Aorta (tissue), 5 donors: ENCODE data around the gene DAZAP1. TPM values are rescaled to one million over a fixed set of nuclear protein-coding genes. Genes with fewer than 3 reads are reported as not detected.
A peak's percentile ranks its signal among the peaks of the same experiment; 100 is the strongest.

Experiments used
- ATAC-seq: fragments of 200-7000 bp; cut with Tn5 transposase; one replicate; pipeline ENCODE4 v1.9.1; 2022; ENCODE audit warnings: moderate library complexity; ENCODE audit not compliant: low FRiP score
- DNase-seq, 2 donors: peaks; one replicate each; pipeline ENCODE4 v3.0.0-alpha.2; 2020
- H3K27ac ChIP-seq, 2 donors: one replicate each; pipeline ENCODE4 v1.5.1; 2013; ENCODE audit warnings: low read length in 2 of 2, mild to moderate bottlenecking in 2 of 2, moderate library complexity in 2 of 2, control low read depth in 1 of 2, inconsistent platforms in 1 of 2, low read depth in 1 of 2
- H3K27me3 ChIP-seq, 2 donors: one replicate each; pipeline ENCODE4 v1.6.1; 2013; ENCODE audit warnings: control low read depth in 1 of 2, low read length in 1 of 2, mild to moderate bottlenecking in 1 of 2, moderate library complexity in 1 of 2; ENCODE audit not compliant: insufficient read depth in 2 of 2, control insufficient read depth in 1 of 2
- H3K36me3 ChIP-seq, 2 donors: one replicate each; pipeline ENCODE4 v1.6.1; 2013; ENCODE audit warnings: control low read depth in 1 of 2, low read length in 1 of 2, mild to moderate bottlenecking in 1 of 2; ENCODE audit not compliant: insufficient read depth in 2 of 2, control insufficient read depth in 1 of 2
- H3K4me1 ChIP-seq, 2 donors: one replicate each; pipeline ENCODE4 v1.6.1; 2013; ENCODE audit warnings: low read length in 2 of 2, control low read depth in 1 of 2, mild to moderate bottlenecking in 1 of 2, moderate library complexity in 1 of 2; ENCODE audit not compliant: insufficient read depth in 2 of 2, control insufficient read depth in 1 of 2
- H3K4me3 ChIP-seq, 2 donors: one replicate each; pipeline ENCODE4 v1.5.1; 2013; ENCODE audit warnings: low read length in 2 of 2, control low read depth in 1 of 2, mild to moderate bottlenecking in 1 of 2
- H3K9me3 ChIP-seq: one replicate; pipeline ENCODE4 v1.6.1; 2013; ENCODE audit warnings: mild to moderate bottlenecking, low read length; ENCODE audit not compliant: control insufficient read depth
- WGBS, 2 donors: extraction: QIAGEN DNeasy Blood & Tissue Kit; methylation state at CpG; one replicate each; pipeline ENCODE4 v1.1.7; 2013; 5-methylcytosine and 5-hydroxymethylcytosine counted together
- intact Hi-C, 2 donors: fragments of 100-400 bp; cut with DNase I; formaldehyde crosslinking; loops; one replicate each; pipeline versions ENCODE4 v1.14.2 to v1.15.0; 2022
- polyA plus RNA-seq, 2 donors: library from polyadenylated mRNA; stranded (reverse); fragments of 200-250 nt; gene quantifications; one replicate each; pipeline ENCODE4 v1.2.3, GENCODE V29; 2013
- total RNA-seq, 2 donors: library from RNA; stranded (reverse); fragmentation: NEBNext Ultra II Directional; extraction: Animal tissue kit (Norgen Biotek cat#: 25700); gene quantifications; one replicate each; pipeline ENCODE4 v1.2.1, GENCODE V29; 2021
- donor health status: healthy with polysubstance abuse.
- donor health status: Bipolar disorder and iron deficiency.
- donor health status: DM: no; HTN: no; CAD: no.
- donor health status: DM: no; HTN: no; CAD: no.
- donor health status: DM: yes; HTN: yes; CAD: no.

Gene DAZAP1
- total and polyA plus RNA-seq, 4 donors: 44.8 to 79.0 (median 76.5) TPM

DNA sequence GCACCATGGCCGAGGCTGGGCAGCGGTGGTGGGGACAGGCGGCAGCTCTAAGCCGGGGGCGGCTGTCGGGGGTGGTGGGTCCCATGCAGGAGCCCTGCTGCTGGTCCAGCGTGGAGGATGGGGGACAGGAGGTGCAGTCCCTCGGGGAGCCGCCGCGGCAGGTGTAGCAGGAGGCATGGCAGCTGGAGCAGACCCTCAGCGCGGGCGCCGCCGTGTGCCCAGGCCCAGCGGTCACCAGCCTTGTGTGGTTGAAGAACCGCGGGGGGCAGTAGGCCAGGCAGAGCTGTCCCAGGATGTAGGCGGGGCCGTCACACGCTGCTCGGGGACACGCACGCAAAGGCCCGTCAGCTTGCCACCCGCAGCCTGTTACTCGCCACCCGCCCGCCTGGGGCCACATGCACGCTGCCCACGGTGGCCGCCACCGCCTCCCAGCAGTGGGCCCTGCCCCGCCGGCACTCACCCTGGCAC is 74.5 kb downstream of the DAZAP1 start:
- WGBS, 2 donors: 88 to 89% methylated on average over 35 to 36 of the region's 36 CpGs
- ATAC-seq: no peak
- H3K9me3 ChIP-seq: no peaks in the 10 kb centered on the region
- intact Hi-C loops: no loop called here
- H3K27me3 ChIP-seq: no peaks in the 10 kb centered on the region
- no peaks in the 10 kb centered on the region for H3K36me3 ChIP-seq
- no peak overlapping the region for H3K27ac ChIP-seq
- no peak overlapping the region for H3K4me3 ChIP-seq
- no peaks in the 10 kb centered on the region for H3K4me1 ChIP-seq
- DNase-seq: peak in 1 of 2 donors; percentile 76

DNA sequence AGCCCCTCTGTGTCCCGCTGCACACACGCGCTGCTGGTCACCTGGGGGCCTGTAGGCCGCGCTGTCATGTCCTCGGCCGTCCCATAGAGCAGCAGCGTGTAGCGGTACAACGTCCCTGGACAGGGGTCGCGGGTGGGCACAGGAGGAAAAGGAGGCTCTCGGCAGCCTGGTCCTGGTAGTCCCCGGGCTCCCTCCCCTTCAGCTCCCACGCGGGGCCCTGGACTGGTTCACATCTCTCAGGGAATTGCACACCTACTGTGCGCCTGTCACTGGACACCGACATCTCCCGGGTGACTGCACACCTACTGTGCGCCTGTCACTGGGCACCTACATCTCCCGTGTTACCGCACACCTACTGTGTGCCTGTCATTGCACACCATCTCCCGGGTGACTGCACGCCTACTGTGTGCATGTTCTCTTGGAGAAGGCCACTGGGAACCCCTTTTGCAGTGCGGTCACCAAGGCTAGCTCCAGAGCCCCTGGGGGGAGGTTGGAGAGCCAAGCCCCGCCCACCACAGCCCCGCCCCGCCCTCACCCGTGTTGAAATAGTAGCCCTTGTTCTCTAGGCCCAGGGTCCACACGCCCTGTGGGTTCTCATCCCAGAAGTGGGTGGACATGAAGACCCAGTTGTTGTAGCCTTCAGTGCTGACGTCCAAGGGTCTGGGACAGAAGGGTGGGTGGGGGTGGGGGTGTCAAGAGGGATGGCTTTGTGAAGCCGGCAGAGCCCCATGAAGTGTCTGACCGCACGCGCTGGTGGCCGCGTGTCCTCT is 75.2 kb downstream of the DAZAP1 start:
- H3K27ac ChIP-seq: no peak overlapping the region
- H3K4me3 ChIP-seq: no peak overlapping the region
- intact Hi-C loops: no loop called here
- no peaks in the 10 kb centered on the region for H3K27me3 ChIP-seq
- no peaks in the 10 kb centered on the region for H3K9me3 ChIP-seq
- ATAC-seq (no peak), DNase-seq (no peak)
- 80 to 83% methylated on average over 37 of the region's 37 CpGs for WGBS, 2 donors
- H3K4me1 ChIP-seq: no peaks in the 10 kb centered on the region
- no peaks in the 10 kb centered on the region for H3K36me3 ChIP-seq

- Histone ChIP-seq H3K4me3 (no peak overlapping the region), H3K36me3 (no peaks in the 10 kb centered on the region), H3K27ac (no peak overlapping the region), H3K27me3 (no peaks in the 10 kb centered on the region), H3K4me1 (no peaks in the 10 kb centered on the region), H3K9me3 (no peaks in the 10 kb centered on the region)
- ATAC-seq: no peak
- DNase-seq: no peak
- intact Hi-C loops: no loop called here
- WGBS, 2 donors: 91% methylated on average over 75 to 77 of the region's 77 CpGs
Observed at GRCh38 chr19:1483131-1483978, 76.0 kb downstream of the DAZAP1 start.

- no peak for ATAC-seq
Observed at GRCh38 chr19:1483979-1484428, 76.6 kb downstream of the DAZAP1 start.

More at GRCh38 chr19:1483979-1484428, 76.6 kb downstream of the DAZAP1 start:
- no peaks in the 10 kb centered on the region for H3K27me3 ChIP-seq
- WGBS, 2 donors: 91 to 92% methylated on average over 23 of the region's 23 CpGs
- H3K4me3 ChIP-seq: no peak overlapping the region
- H3K36me3 ChIP-seq: no peaks in the 10 kb centered on the region
- DNase-seq: no peak
- H3K4me1 ChIP-seq: no peaks in the 10 kb centered on the region
- H3K27ac ChIP-seq: no peak overlapping the region
- intact Hi-C loops: no loop called here
- H3K9me3 ChIP-seq: no peaks in the 10 kb centered on the region

Other genes starting within 250 kb of the DAZAP1 start
- gene SBNO2, start 233.3 kb upstream of the DAZAP1 start, total RNA-seq: 100 to 1,000 TPM in 1 of 2 donors, 10 to 100 TPM in 1; 97.2 to 165 TPM
- gene SBNO2, start 233.3 kb upstream of the DAZAP1 start, polyA plus RNA-seq: 10 to 100 TPM; 11.0 to 53.3 TPM
- gene STK11, start 201.8 kb upstream of the DAZAP1 start, total RNA-seq: 10 to 100 TPM; 39.4 to 59.5 TPM
- 10 to 100 TPM; 30.1 to 58.9 TPM for gene STK11, start 201.8 kb upstream of the DAZAP1 start, polyA plus RNA-seq
- 1 to 10 TPM; 3.0 to 3.7 TPM for gene CBARP, start 169.6 kb upstream of the DAZAP1 start, total RNA-seq
- 1 to 10 TPM in 1 of 2 donors, under 1 TPM in 1; 0.88 to 1.1 TPM for gene CBARP, start 169.6 kb upstream of the DAZAP1 start, polyA plus RNA-seq
- gene ATP5F1D, start 165.8 kb upstream of the DAZAP1 start, total RNA-seq: 100 to 1,000 TPM in 1 of 2 donors, 10 to 100 TPM in 1; 92.8 to 102 TPM
- gene ATP5F1D, start 165.8 kb upstream of the DAZAP1 start, polyA plus RNA-seq: 100 to 1,000 TPM; 131 to 164 TPM
- 100 to 1,000 TPM; 112 to 121 TPM for gene MIDN, start 159.0 kb upstream of the DAZAP1 start, total RNA-seq
- gene MIDN, start 159.0 kb upstream of the DAZAP1 start, polyA plus RNA-seq: 10 to 100 TPM; 11.8 to 27.4 TPM
- gene CIRBP, start 138.3 kb upstream of the DAZAP1 start, total RNA-seq: 100 to 1,000 TPM; 391 to 397 TPM
- gene CIRBP, start 138.3 kb upstream of the DAZAP1 start, polyA plus RNA-seq: 1,000 to 10,000 TPM in 1 of 2 donors, 100 to 1,000 TPM in 1; 252 to 1,634 TPM
- gene FAM174C, start 132.1 kb upstream of the DAZAP1 start, total RNA-seq: 10 to 100 TPM; 21.9 to 23.3 TPM
- gene FAM174C, start 132.1 kb upstream of the DAZAP1 start, polyA plus RNA-seq: 10 to 100 TPM; 43.8 to 68.8 TPM
- gene EFNA2, start 121.7 kb upstream of the DAZAP1 start, total RNA-seq: not detected
- 1 to 10 TPM in 1 of 2 donors, not detected in 1; 2.8 TPM for gene EFNA2, start 121.7 kb upstream of the DAZAP1 start, polyA plus RNA-seq
- 10 to 100 TPM; 47.7 to 47.8 TPM for gene NDUFS7, start 23.7 kb upstream of the DAZAP1 start, total RNA-seq
- gene NDUFS7, start 23.7 kb upstream of the DAZAP1 start, polyA plus RNA-seq: 100 to 1,000 TPM in 1 of 2 donors, 10 to 100 TPM in 1; 72.6 to 105 TPM
- 10 to 100 TPM in 1 of 2 donors, 1 to 10 TPM in 1; 7.9 to 16.1 TPM for gene GAMT, start 6.0 kb upstream of the DAZAP1 start, total RNA-seq
- 10 to 100 TPM; 21.2 to 40.2 TPM for gene GAMT, start 6.0 kb upstream of the DAZAP1 start, polyA plus RNA-seq
- 100 to 1,000 TPM; 707 to 750 TPM for gene RPS15, start 30.8 kb downstream of the DAZAP1 start, total RNA-seq
- gene RPS15, start 30.8 kb downstream of the DAZAP1 start, polyA plus RNA-seq: 1,000 to 10,000 TPM; 2,784 to 2,878 TPM
- under 1 TPM; 0.26 to 0.42 TPM for gene APC2, start 42.5 kb downstream of the DAZAP1 start, total RNA-seq
- gene APC2, start 42.5 kb downstream of the DAZAP1 start, polyA plus RNA-seq: under 1 TPM in 1 of 2 donors, not detected in 1; 0.03 TPM
- 10 to 100 TPM; 19.7 to 26.0 TPM for gene C19orf25, start 71.6 kb downstream of the DAZAP1 start, total RNA-seq
- gene C19orf25, start 71.6 kb downstream of the DAZAP1 start, polyA plus RNA-seq: 10 to 100 TPM; 19.0 to 33.5 TPM
- gene PCSK4, start 82.8 kb downstream of the DAZAP1 start, total RNA-seq: 1 to 10 TPM in 1 of 2 donors, not detected in 1; 3.1 TPM
- 1 to 10 TPM in 1 of 2 donors, under 1 TPM in 1; 0.75 to 6.0 TPM for gene PCSK4, start 82.8 kb downstream of the DAZAP1 start, polyA plus RNA-seq
- gene REEP6, start 83.6 kb downstream of the DAZAP1 start, total RNA-seq: 1 to 10 TPM in 1 of 2 donors, under 1 TPM in 1; 0.71 to 1.6 TPM
- gene REEP6, start 83.6 kb downstream of the DAZAP1 start, polyA plus RNA-seq: 10 to 100 TPM in 1 of 2 donors, 1 to 10 TPM in 1; 2.2 to 16.5 TPM
- gene ADAMTSL5, start 105.4 kb downstream of the DAZAP1 start, total RNA-seq: 10 to 100 TPM in 1 of 2 donors, 1 to 10 TPM in 1; 6.2 to 18.2 TPM
- 1 to 10 TPM; 3.1 to 6.1 TPM for gene ADAMTSL5, start 105.4 kb downstream of the DAZAP1 start, polyA plus RNA-seq
- gene PLK5, start 116.5 kb downstream of the DAZAP1 start, total RNA-seq: not detected
- under 1 TPM in 1 of 2 donors, not detected in 1; 0.15 TPM for gene PLK5, start 116.5 kb downstream of the DAZAP1 start, polyA plus RNA-seq
- 10 to 100 TPM; 16.1 to 20.5 TPM for gene MEX3D, start 160.7 kb downstream of the DAZAP1 start, total RNA-seq
- gene MEX3D, start 160.7 kb downstream of the DAZAP1 start, polyA plus RNA-seq: 1 to 10 TPM; 3.6 to 6.3 TPM
- 10 to 100 TPM; 60.9 to 63.2 TPM for gene MBD3, start 185.3 kb downstream of the DAZAP1 start, total RNA-seq
- gene MBD3, start 185.3 kb downstream of the DAZAP1 start, polyA plus RNA-seq: 100 to 1,000 TPM in 1 of 2 donors, 10 to 100 TPM in 1; 37.6 to 106 TPM
- gene UQCR11, start 197.9 kb downstream of the DAZAP1 start, total RNA-seq: 100 to 1,000 TPM; 153 to 155 TPM
- 100 to 1,000 TPM; 127 to 251 TPM for gene UQCR11, start 197.9 kb downstream of the DAZAP1 start, polyA plus RNA-seq
- 10 to 100 TPM; 32.0 to 50.4 TPM for gene TCF3, start 245.0 kb downstream of the DAZAP1 start, total RNA-seq
- gene TCF3, start 245.0 kb downstream of the DAZAP1 start, polyA plus RNA-seq: 10 to 100 TPM; 23.7 to 36.2 TPM